HG03520 (cell line): ENCODE results near the gene KRT78.
"Not testable (repeated sequence)": the region's sequence is repeated elsewhere in the genome, so short reads cannot be mapped to it uniquely, and the experiment has no call there.

Source experiments
- ATAC-seq: cut with Tn5 transposase; IDR thresholded peaks from one replicate; pipeline ENCODE4 v1.9.1; 2021; ENCODE audit warnings: mild to moderate bottlenecking, moderate library complexity; ENCODE audit not compliant: unreplicated experiment

KRT78 gene, protein sequence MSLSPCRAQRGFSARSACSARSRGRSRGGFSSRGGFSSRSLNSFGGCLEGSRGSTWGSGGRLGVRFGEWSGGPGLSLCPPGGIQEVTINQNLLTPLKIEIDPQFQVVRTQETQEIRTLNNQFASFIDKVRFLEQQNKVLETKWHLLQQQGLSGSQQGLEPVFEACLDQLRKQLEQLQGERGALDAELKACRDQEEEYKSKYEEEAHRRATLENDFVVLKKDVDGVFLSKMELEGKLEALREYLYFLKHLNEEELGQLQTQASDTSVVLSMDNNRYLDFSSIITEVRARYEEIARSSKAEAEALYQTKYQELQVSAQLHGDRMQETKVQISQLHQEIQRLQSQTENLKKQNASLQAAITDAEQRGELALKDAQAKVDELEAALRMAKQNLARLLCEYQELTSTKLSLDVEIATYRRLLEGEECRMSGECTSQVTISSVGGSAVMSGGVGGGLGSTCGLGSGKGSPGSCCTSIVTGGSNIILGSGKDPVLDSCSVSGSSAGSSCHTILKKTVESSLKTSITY

DNA sequence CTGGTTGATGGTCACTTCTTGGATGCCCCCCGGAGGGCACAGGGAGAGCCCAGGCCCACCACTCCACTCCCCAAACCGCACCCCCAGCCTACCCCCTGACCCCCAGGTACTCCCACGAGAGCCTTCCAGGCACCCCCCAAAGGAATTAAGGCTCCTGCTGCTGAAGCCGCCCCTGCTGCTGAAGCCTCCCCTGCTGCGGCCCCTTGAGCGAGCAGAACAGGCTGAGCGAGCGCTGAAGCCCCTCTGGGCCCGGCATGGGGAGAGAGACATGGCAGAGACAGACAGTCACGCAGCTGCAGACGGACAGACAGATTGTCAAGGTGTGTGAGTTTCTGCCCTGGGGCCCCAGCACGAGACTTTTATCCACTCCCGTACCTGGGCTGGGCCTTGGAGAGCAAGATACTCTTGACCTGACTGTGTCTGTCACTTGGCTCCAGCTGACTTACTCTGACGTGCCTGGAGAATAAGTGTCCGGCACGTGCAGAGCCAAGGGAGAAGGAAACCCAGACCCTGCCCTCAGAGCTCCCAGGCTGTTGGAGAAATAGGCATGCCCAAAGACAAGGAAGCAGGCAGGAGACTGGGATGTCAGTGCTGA, at the start of gene KRT78:
TSS of gene KRT78 (minus strand) at position 334 of the 595 bp plus-strand sequence. CDS start at position 270, 64 bp downstream.
- no peak for ATAC-seq

DNA sequence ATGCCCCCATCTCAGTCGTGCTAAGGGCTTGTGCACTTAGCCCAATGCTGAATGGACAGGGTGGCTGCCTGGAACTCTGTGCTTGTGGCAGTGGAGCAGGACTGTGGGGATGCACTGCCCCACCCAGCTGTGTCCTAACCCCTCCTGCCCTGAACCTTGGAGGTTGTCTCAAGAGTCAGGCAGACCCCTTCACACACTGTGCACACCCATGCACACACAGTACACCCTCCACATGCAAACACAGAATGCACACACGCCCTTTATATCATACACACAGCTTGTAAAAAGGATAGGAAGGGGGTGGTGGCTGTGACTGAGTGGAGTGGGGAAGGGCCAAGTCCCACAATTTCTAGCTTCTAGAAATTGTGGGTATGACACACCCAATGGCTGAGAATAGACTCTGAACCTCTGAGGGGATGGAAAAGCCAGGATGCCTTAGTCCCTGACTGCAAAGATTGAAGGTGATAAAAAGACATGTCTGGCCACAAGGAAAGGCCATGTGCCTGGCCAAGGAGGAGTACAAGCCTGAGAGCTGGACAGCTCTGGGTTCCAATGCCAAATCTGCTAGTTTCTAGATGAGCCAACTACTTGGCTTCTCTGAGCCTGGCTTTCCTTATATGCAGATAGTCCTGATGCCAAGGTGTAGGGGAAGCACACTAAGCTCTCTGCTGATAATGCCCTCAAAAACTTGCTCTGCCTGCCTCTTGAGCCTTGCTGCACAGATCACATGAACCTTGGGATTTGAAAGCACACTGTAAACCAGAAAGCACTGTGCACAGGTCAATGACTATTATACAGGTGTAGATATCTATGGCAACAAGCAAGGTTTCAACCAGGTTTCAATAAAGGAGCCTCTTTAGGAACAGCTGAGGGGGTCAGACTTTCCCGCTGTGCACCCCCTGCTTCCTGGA, 47.7 kb upstream of the KRT78 start:
- ATAC-seq = no peak

DNA sequence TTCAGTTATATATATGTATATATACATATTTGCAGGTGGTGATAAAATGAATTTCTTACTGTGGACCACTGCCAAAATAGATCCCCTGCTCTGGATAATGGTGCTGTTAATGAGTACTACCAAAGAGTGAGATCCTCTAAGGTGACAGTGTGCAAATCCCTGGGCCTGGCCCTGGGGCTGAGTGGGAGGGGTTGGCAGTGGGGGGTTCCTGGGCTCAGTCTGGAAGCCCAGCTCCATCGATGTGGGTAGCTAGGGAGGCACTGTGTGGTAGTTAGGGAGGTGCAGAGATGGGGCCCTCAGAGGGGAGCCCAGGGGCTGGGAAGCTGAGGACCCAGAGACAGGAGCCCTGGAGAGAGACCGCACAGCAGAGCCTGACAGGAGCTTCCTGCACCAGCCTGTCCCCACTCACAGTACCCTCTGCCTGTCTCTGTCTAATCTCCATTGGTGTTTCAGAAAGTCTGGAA, 47.0 kb upstream of the KRT78 start:
- ATAC-seq = no peak

DNA sequence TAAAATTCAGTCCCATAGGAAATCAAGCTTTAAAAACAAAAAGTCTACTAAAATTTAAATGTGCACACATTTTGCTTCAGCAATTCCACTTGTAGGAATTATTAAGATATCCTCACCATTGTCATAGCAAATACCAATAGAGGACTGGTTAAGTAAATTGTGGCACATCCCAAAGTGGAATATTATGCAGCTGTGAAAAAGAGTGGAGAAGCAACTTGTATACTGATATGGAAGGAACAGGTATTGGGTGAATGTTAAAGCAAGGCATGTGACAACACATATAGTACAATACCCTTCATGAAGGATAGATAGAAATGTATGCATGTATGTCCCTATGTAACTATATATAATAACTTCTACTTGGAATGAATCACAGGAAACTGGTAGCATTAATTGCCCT, 44.2 kb upstream of the KRT78 start:
- ATAC-seq = no peak

DNA sequence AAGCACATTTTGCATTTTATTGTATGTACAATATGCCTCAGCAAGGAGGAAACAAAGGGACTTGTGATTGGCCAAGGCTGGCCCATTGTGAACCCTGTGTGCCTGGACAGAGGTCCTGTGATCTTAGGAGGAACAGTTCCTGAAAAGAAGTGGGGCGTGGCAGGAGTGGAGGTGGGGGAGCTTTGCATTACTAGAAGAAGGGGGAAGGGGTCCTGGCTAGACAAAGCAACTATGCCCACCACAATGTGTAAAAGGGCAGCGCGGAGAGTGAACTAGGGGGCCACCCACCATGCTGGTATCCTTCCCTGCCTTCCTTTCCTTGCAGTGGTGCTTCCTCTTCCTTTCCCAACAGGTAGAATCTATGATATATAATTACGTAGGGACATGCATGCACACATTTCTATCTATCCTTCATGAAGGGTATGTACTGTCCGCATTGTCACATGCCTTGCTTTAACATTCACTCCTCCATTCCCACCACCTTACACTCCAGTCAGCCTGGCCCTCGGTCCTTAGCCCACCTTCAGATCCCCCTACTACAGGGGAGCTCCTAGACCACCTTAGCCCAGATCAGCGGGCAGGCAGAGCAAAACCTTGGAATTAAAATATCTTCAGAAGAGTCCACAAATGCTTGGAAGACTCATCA, 43.5 kb upstream of the KRT78 start:
- ATAC-seq = no peak

DNA sequence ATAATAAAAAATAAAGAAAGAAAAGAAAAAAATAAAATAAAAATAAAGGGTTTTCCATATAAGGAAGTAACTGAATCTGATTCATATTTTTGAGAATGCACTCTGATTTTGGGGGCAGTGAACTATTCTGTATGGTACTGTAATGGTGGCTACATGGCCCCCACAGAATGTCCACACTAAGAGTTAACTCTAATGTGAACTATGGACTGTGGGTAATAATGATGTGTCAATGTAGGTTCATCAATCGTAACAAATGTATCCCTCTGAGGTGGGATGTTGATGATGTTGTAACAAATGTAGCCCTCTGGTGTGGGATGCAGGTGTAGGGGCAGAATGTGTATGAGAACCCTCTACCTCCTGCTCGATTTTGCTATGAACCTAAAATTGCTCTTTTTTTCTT, 42.2 kb upstream of the KRT78 start:
- ATAC-seq = no peak

DNA sequence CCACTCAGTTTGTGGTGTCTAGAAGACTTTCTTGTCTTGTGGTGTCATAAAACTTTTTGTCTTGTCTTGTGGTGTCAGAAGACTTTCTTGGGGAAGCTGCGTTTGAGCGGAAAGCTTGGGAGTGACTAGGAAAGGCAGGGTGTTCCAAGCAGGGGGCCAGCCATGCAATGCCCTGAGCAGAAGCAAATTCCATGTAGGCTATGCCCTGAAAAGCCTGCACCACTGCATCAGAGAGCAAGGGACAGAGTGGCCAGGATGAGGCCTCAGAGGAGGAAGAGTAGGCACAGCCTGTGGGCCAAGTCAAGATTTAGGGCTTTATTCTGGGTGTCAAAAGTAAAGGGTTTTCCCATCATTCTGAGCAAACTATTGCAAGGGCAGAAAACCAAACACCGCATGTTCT, 41.6 kb upstream of the KRT78 start:
- no peak for ATAC-seq

DNA sequence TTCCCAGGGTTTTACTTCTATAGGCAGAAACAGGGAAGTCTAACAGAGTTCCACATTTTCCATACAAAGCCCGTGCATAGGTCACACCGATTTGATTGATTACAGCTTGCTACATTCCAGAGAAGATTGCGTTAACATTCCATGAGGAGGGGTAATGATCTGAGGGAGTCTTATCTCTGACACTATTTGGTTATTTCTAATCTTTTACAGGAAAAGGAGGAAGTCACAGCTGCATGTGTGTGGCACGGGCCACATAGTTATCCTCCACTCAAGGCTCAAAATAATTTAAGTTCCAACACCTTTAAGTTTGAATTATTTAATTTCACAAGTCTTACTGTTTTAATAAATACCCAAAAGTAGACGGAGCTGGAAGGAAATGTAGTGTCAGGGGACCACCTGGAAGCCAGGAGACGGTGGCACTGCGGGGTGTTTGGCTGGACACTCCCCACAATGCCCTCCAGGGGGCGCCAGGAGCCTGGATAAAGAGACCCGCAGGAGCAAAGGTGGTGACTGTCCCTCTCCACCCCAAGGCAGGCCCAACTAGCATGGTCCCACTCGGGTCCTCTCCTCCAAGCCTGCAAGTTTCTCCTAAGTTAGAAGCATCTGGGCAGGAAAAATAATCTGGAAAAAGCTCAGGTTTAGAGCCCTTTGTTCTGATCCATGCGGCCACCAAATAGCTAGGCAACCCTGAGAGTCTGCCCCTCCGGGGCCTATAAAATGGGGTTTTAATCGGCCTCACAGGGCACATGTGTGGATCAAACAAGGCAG, 35.9 kb upstream of the KRT78 start:
- no peak for ATAC-seq

DNA sequence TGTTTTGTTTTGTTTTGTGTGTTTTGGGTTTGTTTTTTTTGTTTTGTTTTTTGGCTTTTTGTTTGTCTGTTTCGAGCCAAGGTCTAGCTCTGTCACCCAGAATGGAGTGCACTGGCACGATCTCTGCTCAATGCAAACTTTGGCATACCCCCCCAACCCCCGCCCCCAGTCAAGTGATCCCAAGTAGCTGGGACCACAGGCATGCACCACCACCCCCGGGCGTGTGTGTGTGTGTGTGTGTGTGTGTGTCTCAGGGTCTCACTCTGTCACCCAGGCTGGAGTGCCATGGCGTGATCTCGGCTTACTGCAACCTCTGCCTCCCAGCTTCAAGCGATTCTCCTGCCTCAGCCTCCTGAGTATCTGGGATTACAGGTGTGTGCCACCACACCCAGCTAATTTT, 31.7 kb upstream of the KRT78 start:
- not testable (repeated sequence) for ATAC-seq

DNA sequence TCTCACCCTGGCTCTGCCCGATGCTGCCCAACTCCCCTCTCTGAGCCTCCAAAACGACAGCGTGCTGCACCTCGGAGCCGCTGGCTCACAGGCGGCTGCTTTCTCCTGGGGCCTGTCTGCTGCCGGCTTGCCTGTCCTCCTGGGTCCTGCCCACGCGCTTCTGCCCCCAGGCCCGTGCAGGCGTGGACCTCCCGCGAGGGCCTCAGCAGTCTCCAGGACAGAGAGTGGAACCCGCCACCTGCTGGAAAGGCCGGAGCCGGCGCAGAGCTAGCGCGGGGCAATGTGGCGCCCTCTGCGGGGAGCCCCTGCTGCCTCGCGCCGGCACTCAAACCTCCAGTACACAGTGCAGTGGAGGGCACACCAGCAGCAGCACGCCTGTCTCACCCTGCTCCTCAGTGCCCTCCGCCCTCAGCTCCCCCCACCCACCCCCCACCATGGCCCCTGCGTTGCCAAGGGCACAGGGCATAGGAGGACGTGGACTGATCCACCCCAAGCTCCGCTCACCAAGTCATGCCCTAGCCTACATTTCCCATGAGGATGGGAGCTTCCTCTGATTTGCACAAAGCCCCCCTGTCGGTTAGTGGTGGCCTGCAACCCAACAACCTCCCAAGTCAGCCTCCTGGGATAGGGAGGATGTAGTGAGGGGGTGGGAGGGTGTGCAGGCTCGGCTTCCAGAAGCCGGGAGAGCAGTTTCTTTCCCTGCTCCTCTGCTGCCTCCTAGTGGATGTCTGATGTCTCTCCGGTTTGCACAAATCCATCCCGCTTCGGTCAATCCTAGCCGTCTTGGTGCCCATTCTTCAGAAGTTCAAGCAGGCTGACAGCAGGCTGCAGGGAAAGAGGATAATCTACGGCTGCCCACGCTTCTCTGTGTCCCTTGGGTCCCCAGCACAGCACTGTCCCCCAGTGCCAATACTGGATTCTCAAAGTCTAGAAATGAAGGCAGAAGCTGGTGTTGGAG, 30.9 kb upstream of the KRT78 start:
- no peak for ATAC-seq

DNA sequence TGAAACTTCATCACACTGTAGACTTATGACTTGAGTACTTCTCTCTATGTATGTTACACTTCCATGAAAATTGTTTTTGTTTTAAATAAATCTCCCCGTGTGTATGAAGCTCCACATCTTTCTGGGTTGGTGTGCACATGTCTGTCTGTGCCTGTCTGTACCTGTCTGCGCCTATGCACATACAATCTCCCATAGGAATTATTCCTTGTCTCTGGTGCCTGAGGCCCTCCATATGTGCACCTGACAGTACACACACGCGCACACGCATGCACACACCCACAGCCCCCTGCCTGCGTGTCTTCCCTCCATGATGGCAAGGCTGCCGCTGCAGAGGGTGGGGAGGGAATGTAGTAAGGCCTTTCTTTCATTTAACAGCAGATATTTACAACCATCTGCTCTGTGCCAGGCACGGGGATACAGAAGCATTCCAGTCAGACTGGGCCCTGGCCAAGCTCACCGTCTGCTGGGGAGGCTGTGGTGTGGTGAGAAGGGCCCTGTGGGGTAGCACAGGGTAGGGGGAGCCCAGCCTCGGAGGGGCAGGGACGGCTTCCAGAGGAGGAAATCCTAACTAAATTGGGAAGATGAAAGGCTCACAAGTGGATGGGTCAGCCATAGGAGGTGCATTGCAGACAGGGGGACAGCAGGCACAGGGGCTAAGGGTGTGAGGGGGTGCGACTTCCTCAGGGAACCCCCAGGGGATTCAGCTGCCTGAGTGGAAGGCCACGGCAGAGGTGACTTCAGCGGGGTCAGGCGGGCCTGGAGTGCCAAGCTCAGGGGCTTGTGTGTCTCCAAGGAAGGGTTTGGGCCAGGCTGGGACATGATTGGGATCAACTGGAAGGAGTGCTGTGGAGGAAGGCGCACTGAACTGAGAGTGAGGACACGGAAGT, 30.0 kb upstream of the KRT78 start:
- no peak for ATAC-seq

DNA sequence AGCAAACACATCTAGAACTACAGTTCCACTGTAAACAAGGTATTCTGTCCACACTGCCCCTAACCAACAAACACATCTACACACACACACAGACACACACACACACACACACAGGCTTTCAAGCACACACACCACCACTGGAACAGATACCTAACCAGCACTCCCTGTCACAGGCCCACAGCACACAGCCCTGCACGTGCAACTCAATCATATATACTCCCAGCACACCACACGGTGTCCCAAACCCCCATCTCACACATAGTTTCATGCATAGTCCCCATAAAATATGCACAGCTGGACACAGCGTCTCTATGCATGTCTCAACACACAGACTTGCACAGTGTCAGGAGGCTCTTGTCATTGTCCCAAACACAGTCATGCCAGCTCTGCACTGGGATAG, 28.4 kb upstream of the KRT78 start:
- ATAC-seq = no peak

DNA sequence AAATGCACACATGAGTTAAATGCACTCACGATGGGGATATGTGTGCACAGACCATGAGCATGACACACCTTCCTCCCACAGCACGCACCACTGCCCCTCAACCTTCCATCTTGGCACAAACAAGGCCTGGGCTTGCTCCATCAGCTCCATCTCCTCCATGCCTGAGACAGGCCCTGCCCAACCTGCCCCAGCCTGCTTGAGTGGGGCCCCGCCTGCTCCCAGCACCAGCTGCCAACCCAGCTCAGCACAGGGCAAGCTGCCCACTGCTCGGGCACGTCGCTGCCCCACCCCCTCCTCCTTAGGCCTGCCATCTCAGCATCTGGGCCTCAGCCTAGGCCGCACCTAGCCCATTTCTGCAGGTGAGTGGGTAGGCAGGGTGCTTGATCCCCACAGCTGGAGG, 27.6 kb upstream of the KRT78 start:
- ATAC-seq = no peak

DNA sequence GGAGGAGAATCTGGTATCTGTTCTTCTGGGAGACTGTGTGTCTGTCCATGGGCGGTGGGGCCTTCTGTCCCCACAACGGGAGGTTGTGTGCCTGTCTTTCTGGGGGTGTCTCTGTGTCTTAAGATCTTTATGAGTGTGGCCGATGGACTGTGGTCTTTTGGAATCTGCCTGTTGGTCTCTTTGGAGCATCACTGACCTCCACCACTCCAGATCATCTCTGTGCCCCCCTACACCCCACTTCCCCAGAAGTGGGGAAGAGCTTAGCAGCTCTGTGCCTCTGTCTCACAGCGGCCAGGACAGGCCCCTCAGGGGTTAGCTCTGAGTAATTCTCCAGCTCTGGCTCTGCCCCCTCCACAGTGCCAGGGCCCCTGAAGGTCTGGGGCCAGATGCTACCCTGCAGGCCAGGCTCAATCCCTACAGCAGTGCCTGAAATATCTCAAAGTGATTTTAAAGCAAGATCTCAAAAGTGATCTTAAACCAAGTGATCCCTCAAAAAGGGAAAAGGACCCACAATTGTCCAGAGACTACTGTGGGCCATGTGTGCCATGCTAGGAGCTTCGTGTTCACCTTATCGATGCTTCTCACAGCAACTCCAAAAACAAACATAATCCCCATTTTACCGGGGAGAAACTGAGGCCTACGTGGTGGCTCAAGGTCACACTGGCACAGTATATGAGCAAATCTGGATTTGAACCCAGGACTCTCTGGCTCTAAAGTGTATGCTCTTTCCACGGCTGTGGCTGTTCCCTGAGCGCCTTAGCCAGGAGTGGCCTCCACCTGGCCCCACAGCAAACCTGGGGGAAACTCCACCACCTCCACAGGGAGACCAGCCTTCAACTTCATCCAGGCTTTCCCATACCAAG, 26.0 kb upstream of the KRT78 start:
- ATAC-seq = no peak

DNA sequence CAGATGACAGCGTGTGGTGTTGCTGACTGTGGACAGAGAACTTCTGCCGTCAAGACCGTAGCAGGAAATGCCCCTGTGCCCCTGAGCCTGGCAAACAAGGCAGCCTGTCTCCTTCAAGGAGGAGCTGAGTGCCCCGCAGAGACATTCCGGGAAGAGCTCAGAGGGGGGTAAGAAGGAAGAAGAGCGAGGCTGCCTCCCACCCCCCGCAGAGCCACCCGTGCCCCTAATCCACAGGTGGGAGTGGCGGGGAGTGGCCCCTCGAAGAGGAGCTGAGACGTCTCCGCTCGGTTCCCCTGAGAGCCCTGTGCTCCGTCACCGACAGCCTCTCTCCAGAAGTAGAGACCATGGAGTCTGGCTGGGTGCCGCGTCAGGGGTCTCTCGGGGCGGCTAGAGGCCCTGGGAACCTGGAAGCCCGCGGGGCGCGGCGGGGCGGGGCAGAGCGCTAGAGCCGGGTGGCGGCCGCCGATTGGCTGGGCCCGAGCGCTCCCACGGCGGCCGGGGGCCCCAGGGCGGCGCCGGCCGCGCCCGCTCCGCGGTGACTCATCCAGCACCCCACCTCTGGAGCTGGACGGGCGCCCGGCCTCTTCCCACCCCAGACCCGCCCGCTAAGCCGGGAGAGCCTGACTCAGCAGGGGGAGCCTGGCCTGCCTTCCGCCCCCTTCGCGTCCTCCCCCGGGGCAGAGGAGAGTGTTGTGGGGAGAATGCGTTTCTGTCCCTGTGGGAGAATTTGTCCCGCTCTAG, 25.2 kb upstream of the KRT78 start:
- ATAC-seq = no peak

DNA sequence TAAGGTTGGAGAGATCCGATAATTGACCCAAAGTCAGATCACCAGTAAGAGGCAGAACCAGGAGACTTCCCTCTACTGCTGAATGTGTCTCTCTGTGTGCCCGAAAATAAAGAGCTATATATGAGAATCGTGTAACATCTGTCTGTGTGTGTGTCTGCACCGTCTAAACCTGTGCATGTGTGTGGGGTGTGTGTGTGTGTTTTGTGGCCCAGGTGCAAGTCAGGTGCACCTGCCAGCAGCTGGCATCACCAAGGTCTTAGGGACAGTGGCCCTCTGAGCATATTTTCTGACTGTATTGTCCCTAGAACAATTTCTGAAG, 24.7 kb upstream of the KRT78 start:
- no peak for ATAC-seq
